Testis (tissue), 3 donors: ENCODE results near the gene GPC3. TPM values are rescaled to one million over a fixed set of nuclear protein-coding genes. Genes with fewer than 3 reads are reported as not detected.

Experiments used
- DNase-seq: peaks from one replicate; pipeline ENCODE4 v3.0.0-alpha.2; 2019
- H3K27ac ChIP-seq, 2 donors: fragments of 200-600 bp; sonication (generic); one replicate each; pipeline ENCODE4 v1.5.1; 2019
- H3K27me3 ChIP-seq: fragments of 200-600 bp; sonication (generic); one replicate; pipeline ENCODE4 v1.5.1; 2019
- H3K36me3 ChIP-seq: fragments of 200-600 bp; sonication (generic); one replicate; pipeline ENCODE4 v1.5.1; 2017; ENCODE audit warnings: low read depth; ENCODE audit errors: missing control alignments
- H3K4me1 ChIP-seq: fragments of 200-600 bp; sonication (generic); one replicate; pipeline ENCODE4 v1.5.1; 2019
- H3K4me3 ChIP-seq, 2 donors: fragments of 200-600 bp; sonication (generic); one replicate each; pipeline ENCODE4 v1.5.1; 2017 to 2019
- H3K9me3 ChIP-seq: fragments of 200-600 bp; sonication (generic); one replicate; pipeline ENCODE4 v1.5.1; 2017
- POLR2A ChIP-seq: fragments of 450-650 bp; IDR thresholded peaks from one replicate; pipeline ENCODE4 v1.6.1; 2017; ENCODE audit warnings: antibody characterized with exemption, mild to moderate bottlenecking, moderate library complexity
- WGBS, 2 donors: methylation state at CpG; one replicate each; pipeline ENCODE4 v1.1.5; 2018; 5-methylcytosine and 5-hydroxymethylcytosine counted together
- intact Hi-C: fragments of 100-400 bp; cut with DNase I; formaldehyde crosslinking; loops from one replicate; pipeline ENCODE4 v1.15.1; 2023; ENCODE audit warnings: low total_unique reads
- polyA plus RNA-seq: library from polyadenylated mRNA; stranded (reverse); fragments of 350-450 nt; fragmentation: Illumina TruSeq; extraction: RNeasy Lipid Tissue Mini Kit (QIAGEN cat#74804); gene quantifications from one replicate; pipeline ENCODE4 v1.2.3, GENCODE V29; 2014; ENCODE audit warnings: low read depth, low replicate concordance; ENCODE audit not compliant: insufficient read depth
- total RNA-seq, 2 donors: library from RNA; depleted of rRNA; stranded (reverse); fragments of >200 nt; gene quantifications; one replicate each; pipeline ENCODE4 v1.2.3, GENCODE V29; 2016
- TF ChIP-seq, protein P1 (sequence below), 3 experiments: fragments of 450-650 bp in 2 of 3; fragments of 200-600 bp in 1 of 3; sonication (generic) in 1 of 3; IDR thresholded peaks; one replicate each; pipeline ENCODE4 v1.5.1; 2016 to 2019; ENCODE audit warnings: antibody characterized with exemption in 3 of 3, mild to moderate bottlenecking in 2 of 3, moderate library complexity in 1 of 3

The GPC3 gene
- total and polyA plus RNA-seq, 3 donors from 2014 or later: 4.9 to 12.9 (median 5.4) TPM

DNA sequence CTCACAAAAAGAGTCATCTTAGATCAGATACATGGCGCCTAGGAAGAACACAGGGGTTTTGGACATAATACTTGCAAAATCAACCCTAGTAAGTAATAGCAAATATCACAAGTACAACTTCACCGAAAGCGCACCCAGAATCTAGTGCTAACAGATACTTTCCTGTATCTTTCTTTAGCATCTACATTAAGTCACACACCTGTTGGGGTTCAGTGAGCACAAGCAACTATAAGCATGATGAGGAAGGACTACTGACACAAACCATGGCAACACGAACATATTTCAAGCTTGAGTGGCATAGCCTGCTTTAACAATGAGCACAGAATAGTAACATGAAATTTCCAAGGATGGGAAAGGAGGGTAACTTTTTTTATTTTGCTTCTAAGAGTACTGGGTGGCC, 116.1 kb downstream of the GPC3 start:
- WGBS, 2 donors: 84 to 91% methylated on average over 4 of the region's 4 CpGs
- H3K4me3 ChIP-seq: no peak overlapping the region
- no peak for TF ChIP-seq POLR2A
- TF ChIP-seq, protein P1, sequence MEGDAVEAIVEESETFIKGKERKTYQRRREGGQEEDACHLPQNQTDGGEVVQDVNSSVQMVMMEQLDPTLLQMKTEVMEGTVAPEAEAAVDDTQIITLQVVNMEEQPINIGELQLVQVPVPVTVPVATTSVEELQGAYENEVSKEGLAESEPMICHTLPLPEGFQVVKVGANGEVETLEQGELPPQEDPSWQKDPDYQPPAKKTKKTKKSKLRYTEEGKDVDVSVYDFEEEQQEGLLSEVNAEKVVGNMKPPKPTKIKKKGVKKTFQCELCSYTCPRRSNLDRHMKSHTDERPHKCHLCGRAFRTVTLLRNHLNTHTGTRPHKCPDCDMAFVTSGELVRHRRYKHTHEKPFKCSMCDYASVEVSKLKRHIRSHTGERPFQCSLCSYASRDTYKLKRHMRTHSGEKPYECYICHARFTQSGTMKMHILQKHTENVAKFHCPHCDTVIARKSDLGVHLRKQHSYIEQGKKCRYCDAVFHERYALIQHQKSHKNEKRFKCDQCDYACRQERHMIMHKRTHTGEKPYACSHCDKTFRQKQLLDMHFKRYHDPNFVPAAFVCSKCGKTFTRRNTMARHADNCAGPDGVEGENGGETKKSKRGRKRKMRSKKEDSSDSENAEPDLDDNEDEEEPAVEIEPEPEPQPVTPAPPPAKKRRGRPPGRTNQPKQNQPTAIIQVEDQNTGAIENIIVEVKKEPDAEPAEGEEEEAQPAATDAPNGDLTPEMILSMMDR (IDR thresholded peaks at IDR 0.05): no peak
- no peaks in the 10 kb centered on the region for H3K4me1 ChIP-seq
- DNase-seq: no peak
- H3K36me3 ChIP-seq: no peaks in the 10 kb centered on the region
- no peaks in the 10 kb centered on the region for H3K27me3 ChIP-seq
- H3K9me3 ChIP-seq: no peaks in the 10 kb centered on the region
- H3K27ac ChIP-seq: no peak overlapping the region
- intact Hi-C loops: no loop called here

DNA sequence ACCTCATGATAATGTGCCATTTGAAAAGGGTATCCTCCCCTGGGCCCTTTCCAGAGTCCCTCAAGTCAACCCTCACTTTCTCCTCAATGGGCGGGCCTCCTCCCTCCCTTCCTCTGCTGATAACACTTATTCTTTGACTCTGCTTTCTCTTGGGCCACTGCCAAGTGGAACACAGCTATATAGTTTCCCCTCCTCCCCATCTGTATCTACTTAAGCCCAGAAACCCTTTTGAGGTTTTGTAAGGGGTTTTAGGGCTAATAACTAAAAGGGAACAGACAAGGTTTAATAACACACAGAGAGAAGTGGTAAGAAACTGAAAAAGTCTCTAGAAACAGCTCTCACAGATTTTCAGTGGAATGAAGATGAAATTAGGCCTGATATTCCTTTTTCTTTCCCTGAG, 116.7 kb downstream of the GPC3 start:
- Histone ChIP-seq H3K27me3 (no peaks in the 10 kb centered on the region), H3K36me3 (no peaks in the 10 kb centered on the region), H3K4me1 (no peaks in the 10 kb centered on the region), H3K9me3 (no peaks in the 10 kb centered on the region), H3K4me3 (no peak overlapping the region), H3K27ac (no peak overlapping the region)
- TF ChIP-seq, protein P1 (IDR thresholded peaks at IDR 0.05): no peak
- TF ChIP-seq POLR2A: no peak
- no peak for DNase-seq
- intact Hi-C loops: no loop called here
- 65 to 78% methylated on average over 1 of the region's 1 CpG for WGBS, 2 donors

DNA sequence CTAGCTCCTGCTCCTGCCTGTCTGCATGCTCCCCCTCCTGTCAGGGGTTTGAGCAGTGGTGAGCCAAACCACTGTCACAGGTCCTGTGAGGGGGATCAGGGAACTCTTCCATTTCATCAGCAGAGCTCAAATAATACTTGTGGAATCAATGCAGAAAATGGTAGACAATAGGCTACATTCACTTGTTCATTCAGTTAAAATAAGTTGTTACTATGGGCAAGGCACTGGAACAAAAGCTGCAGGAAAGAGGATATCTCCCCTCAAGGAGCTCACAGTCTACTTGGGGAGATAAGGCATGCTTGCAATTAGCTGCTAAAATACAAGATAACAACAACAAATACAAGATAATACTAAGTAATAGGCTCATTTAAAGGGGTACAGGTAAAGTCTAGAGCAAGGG, 117.1 kb downstream of the GPC3 start:
- no peaks in the 10 kb centered on the region for H3K27me3 ChIP-seq
- H3K9me3 ChIP-seq: no peaks in the 10 kb centered on the region
- no peaks in the 10 kb centered on the region for H3K36me3 ChIP-seq
- no peak overlapping the region for H3K27ac ChIP-seq
- DNase-seq: no peak
- H3K4me1 ChIP-seq: no peaks in the 10 kb centered on the region
- TF ChIP-seq, protein P1 (IDR thresholded peaks at IDR 0.05): no peak
- no peak for TF ChIP-seq POLR2A
- no peak overlapping the region for H3K4me3 ChIP-seq
- intact Hi-C loops: no loop called here

DNA sequence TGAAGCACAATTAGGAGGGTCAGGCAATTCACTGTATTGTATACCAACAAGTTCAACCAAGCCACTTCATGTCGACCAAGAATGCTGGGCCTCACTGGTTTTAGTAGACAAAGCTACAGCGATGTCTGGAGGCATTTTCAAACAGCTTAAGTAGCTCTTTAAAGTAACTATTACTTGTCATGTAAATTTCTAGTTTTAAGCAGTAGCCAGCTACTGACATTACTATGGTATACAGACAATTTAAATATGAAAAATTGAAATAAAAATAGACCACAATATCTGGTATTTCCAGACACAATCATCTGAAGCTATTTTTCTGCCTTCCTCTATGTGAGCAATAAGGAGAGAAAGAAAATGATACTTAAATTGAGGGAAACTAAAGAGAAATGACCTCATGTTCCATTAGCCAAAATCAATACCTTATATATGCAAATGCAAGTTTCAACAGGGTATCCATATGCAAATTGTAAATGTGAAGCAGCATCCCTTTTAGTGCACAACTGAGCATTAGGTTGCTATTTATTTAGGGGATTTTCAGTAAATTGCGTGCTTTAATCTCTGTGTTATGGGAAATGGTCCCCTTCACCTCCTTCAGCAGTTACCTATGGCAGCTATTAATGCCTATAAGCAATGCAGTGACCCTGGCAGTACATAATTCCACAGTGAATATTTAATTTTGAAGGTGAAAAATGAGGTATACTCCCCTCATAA, 119.5 kb downstream of the GPC3 start:
- intact Hi-C loops: no loop called here
- Histone ChIP-seq H3K27ac (no peak overlapping the region), H3K9me3 (no peaks in the 10 kb centered on the region), H3K36me3 (no peaks in the 10 kb centered on the region), H3K4me3 (no peak overlapping the region), H3K27me3 (no peaks in the 10 kb centered on the region), H3K4me1 (no peaks in the 10 kb centered on the region)
- DNase-seq: no peak
- TF ChIP-seq, protein P1 (IDR thresholded peaks at IDR 0.05): no peak
- TF ChIP-seq POLR2A: no peak
- 79 to 86% methylated on average over 3 of the region's 3 CpGs for WGBS, 2 donors

DNA sequence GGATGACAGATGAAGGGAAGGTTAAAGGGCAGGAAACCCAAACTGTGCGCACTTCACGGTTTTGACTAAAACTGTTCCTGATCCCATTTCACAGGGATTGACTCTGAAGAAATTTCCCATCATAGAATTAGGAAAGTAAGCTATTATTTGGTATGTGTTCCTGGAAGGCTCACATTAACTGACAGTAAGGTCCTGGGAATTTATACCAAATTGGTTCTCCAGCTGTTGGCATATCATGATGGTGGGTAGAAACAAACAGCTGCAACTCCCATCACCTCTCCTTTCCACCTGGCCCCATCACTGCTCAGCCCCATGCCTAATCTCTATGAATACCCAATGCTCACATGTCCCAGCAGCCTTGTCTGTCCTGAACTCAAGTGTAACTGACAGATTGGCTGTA, 121.2 kb downstream of the GPC3 start:
- TF ChIP-seq POLR2A: no peak
- TF ChIP-seq, protein P1 (IDR thresholded peaks at IDR 0.05): no peak
- no peaks in the 10 kb centered on the region for H3K36me3 ChIP-seq
- intact Hi-C loops: no loop called here
- H3K27ac ChIP-seq: no peak overlapping the region
- WGBS, 2 donors: 91 to 100% methylated on average over 2 of the region's 2 CpGs
- H3K4me3 ChIP-seq: no peak overlapping the region
- DNase-seq: no peak
- no peaks in the 10 kb centered on the region for H3K27me3 ChIP-seq
- H3K4me1 ChIP-seq: no peaks in the 10 kb centered on the region
- no peaks in the 10 kb centered on the region for H3K9me3 ChIP-seq
